Measurements from ENCODE around the gene RPS15A. TPM values are rescaled to one million over a fixed set of nuclear protein-coding genes. Genes with fewer than 3 reads are reported as not detected.

The RPS15A gene
- total RNA-seq, 6 experiments from 2014 or later = 1,092 to 1,264 (median 1,201) TPM

Other genes starting within 250 kb of the RPS15A start
- 100 to 1,000 TPM; 211 to 262 (median 239) TPM for gene NOMO2, start 228.2 kb downstream of the RPS15A start, total RNA-seq (2021; fragmentation: NEBNext Ultra II Directional; extraction: Animal tissue kit (Norgen Biotek cat#: 25700))
- gene ARL6IP1, start 11.2 kb upstream of the RPS15A start, total RNA-seq (2021; fragmentation: NEBNext Ultra II Directional; extraction: Animal tissue kit (Norgen Biotek cat#: 25700)) = 100 to 1,000 TPM in 5 of 6 experiments, 10 to 100 TPM in 1; 92.4 to 163 (median 147) TPM
- 10 to 100 TPM; 31.3 to 43.0 (median 35.4) TPM for gene SMG1, start 136.1 kb upstream of the RPS15A start, total RNA-seq (2021; fragmentation: NEBNext Ultra II Directional; extraction: Animal tissue kit (Norgen Biotek cat#: 25700))
- gene TMC7, start 193.6 kb upstream of the RPS15A start, total RNA-seq (2021; fragmentation: NEBNext Ultra II Directional; extraction: Animal tissue kit (Norgen Biotek cat#: 25700)) = 1 to 10 TPM in 1 of 6 experiments, under 1 TPM in 5; 0.35 to 1.1 (median 0.58) TPM

All from HFFc6 (cell line).